CD1c-positive myeloid dendritic cell (primary cell): ENCODE measurements around the gene UBASH3B.

Source experiments
- DNase-seq: peaks from one replicate; pipeline ENCODE4 v3.0.0-alpha.2; 2016; ENCODE audit errors: extremely low spot score

Gene UBASH3B

DNA sequence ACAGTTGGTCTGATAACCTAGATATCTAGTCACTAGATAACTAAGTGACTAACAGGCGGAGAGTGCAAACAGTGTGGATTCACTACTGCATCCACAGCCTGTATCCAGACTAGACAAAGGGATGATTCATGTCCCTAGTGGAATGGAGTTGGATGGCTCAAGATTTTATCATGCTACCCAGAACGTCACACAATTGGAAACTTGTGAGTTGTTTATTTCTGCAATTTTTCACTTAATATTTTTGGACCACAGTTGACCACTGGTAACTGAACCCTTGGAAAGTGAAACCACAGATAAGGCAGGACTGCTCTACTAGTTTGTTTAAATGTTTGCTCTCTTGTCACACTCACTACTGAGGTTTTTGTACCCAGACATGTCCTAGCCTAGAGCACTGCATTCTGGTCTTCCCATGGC is 76.0 kb downstream of the UBASH3B start:
- no peak for DNase-seq

DNA sequence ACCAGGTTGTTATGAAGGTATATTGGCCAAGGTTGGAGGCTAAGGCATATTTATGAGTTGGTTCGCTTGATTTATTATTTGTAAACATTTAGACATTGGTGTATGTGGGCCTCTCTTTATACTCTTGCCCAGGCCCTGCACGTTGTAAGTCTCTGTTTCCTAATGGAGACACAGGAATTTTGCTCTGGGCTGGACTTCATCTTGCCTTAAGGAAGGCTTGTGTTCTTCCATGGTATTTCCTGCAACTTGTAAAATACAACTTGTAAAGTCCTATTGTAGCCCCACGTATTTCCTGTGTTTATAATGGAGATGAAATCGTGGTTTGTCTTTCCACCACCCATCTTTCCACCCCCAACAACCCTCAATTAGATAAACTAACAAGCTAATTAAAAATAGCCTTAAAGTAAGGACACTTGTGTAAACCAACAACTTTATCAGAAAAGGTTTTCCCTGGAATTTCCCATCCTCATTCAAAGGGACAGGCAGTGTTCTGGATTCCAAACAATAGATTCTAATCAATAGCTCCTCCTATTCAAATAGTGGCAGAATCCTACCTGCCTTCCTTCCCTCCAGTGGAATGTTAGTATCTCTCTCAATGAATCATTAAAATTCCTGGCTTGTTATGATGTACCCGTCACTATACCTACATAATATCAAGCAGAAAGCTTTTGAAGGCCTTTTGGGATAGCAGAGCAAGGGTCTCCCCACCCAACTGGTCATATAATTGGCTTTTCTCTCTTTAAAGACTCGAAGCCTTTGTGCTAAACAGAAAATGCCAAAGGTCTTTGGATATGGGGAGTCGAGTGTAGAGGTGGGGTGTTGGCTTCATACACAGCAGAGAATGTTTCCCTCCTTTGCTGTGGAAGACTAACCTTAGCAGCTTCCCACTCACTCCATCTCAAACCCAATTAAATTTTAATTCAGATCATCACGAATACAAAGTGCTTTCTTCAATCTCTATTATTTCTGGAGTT is 77.1 kb downstream of the UBASH3B start:
- DNase-seq, result no peak

DNA sequence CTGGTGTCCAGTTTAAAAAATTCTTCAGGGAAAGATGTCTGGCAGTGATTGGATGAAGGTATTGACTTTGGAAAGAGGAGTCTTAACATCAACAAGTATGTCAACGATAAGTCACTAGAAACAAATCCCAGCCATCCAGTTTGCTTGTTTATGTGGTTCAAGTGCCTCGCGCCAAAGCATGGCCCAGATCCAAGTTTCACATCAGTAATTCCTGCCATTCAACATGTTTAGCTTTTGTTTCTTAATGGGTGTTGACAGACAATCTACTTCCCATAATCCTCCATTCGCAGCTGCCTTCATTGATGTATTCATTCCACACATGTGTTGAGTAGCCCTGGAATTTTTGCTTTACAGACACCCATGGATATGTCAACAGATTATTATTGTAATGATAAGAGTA is 77.8 kb downstream of the UBASH3B start:
- peak; percentile 84 for DNase-seq

DNA sequence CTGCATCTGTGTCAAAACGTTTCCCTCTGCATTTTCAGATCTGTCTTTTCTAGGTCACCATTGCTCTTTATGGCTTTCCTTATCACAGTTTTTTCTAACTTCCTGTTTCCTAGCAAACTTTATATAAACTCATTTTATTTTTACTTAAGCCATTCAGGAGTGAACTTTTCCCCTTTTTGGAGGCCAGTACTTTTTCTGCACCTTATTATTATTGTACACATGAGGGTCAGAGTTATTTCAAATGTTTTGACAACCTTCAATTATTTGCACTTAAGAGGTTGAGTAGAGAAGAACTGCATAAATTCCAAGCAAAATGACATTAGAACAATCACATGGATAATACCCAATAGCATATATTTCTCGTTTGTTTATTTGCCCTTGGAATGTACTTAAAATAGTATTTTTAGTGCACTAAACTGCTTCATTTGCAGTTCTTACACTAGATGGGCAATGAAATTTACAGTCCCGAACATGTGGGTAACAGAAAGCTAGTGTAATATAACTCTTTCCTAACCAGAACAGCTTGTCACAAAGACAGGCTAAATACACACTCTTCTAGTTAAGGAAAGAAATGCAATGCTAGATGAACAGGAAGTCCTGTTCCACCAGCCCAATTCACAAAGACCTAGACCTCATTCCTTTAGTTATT is 79.5 kb downstream of the UBASH3B start:
- peak; percentile 15 for DNase-seq

DNA sequence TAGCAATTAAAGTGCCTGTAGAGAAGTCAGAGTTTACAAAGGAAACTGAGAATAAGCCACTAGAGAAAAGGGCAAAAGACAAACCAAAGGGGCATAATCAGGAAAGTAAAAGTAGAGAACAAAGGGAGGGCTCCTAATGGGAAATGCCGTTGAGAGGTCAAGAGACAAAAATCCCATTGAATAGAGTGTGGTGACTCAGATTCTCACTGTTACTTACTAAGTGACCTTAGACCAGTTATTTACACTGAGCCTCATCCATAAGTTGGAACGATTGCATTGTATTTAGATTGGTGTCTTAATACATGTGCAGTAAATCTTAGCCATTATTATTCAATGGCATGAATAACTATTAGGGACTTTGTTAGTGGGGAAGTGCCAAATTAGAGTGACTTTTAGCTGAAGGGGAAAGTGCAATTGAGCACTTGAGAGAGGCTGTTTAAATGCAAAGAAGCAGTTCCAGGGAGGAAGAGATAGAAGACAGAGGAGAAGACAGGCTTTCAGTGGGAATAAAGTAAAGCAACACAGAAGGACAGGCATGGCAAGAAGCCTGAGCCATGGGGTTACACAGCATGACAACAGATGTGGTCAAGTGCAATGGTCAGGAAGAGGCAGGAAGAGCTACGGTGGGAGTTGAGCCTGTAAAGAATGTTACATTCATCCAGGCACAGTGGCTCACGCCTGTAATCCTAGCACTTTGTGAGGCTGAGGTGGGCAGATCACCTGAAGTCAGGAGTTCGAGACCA is 82.6 kb downstream of the UBASH3B start:
- DNase-seq, result no peak

DNA sequence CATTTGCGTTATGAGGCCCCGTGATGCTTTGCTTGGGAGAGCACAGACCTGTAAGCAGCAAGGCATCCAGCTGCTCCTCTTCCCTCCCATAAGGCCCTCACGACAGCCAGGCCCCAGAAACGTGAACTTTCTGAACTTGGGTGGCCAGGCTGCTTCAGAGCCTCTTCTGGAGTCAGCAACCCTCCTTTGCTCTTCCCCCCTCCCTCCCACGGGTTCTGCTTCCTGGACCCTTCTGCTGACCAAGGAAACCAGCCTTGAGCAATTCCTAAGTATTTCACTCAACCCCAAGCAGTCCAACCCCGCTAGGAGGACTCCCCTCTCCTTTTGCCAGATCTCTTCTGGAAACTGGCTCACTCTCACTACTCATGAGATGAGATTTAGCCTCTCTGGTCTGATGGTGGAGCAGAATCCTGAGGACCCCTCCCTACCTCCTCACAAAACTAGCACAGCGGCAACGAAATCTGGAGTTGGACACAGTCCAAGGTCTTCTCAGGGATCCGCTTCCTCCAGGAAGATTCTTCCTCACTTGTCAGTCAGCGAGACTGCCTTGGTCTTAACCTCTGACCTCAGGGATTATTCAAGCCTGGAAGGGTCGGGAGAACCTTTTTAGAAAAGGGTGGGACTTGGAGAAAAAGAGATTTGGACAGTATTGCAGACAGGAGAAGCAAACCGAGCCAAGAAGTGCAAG is 86.2 kb downstream of the UBASH3B start:
- peak; percentile 74 for DNase-seq

DNA sequence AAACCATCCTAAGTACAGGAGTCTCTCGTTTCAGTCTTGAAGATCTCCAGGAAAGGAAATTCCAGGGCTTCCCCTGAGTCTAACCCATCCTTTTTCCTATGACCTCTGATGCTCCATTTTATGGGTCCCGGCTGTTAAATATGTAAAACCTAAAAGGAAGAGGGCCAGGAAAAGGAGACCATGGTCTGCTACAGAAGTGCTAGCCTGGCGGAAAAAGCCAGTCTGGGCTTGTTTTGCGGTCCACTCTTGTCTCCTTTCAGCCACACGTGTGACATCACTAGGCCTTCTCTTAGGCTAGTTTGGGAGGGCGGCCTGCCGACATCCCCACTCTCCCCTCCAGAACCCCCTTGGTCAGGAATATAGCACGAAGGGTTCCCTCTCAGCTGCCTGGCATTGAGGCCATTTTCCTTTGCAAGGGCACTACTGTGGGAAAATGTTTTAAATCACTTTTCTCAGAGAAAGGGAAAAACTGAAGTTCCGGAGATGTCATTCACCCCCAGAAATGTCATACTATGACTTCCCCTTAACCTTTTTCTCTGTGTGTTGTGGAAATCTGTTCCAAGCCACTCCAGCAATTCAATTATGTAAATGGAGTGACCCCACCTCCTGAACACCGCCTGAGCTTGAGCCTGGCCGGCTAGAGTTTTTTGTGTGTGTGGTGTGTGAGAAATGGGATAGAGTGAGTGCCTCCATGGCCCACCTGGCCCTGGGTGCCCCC is 86.9 kb downstream of the UBASH3B start:
- DNase-seq, result peak; percentile 33

DNA sequence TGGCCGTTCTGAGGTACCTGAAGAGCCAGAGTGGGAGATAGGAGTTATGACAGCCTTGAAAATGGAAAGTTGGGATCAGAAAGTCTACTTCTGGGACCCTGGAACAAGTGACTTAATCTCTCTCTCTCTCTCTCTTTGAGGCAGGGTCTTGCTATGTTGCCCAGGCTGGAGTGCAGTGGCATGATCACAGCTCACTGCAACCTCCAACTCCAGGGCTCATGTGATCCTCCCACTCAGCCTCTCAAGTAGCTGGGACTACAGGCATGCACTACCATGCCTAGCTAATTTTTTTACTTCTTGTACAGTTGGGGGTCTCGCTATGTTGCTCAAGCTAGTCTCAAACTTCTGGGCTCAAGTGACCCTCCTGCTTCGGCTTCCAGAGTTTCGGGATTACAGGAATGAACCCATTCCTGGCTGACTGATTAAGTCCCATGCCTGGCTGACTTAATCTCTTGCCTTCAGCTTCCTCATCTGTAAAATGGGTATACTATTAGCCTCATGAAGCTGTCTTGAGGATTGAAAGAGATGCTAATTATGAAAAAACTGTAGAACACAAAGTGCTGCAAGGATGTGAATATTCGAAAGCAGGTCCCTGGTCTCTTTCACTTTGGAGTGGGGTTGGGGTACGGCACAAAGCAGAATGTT is 87.7 kb downstream of the UBASH3B start:
- DNase-seq, result no peak

DNA sequence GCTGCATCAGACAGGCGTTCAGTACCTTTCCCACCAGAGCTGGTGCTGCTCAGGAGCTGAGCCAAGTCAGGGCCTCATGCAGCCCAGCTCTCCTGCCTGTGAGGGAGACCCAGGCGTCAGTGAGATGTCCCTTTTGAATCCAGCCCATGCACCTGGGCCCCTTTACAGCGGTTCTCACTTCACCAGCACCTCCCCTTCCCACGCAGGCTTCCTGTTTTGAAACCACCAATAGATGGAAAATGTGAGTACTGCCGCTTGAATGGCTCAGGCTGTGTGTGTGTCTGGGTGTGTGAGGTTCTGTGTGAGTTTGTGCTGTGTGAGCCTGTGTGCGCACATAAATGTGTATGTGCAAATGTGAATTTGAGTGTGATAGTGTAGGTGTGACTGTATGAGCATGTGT is 88.4 kb downstream of the UBASH3B start:
- peak; percentile 78 for DNase-seq

DNA sequence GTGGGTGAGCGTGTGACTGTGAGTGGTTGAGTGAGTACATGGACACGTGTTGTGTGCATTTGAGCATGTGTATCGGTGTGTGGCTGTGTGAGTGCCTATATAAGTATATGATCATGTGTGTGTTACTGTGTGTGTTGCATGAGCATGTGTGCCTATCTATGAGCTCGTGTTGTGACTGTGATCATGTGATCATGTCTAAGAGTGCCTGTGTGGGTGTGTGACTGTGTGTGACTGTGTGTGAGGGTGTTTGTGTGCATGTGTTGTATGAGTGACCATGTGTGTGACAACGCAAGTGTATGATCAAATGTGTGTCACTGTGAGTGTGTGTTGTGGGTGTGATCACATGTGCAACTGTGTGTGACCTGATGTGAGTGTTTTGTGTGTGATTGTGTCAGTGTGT is 88.8 kb downstream of the UBASH3B start:
- DNase-seq, result peak; percentile 47

DNA sequence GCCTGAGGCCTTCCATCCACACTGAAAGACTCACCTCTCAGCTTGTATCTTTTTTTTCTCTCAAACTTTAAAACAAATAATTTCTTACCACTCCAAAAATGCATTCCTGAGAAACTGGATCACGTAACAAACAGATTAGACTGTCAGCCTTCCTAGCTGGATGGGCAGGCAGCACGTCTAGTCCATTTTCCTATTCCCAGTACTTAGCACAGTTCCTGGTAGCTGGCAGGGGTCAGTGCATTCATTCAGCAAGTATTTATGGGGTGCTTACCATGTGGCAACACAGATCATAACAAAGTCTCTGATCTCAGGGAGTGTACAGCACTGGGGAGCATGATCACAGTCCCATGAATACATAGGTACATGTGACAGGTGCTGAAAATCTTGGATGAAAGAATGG is 89.6 kb downstream of the UBASH3B start:
- no peak for DNase-seq

DNA sequence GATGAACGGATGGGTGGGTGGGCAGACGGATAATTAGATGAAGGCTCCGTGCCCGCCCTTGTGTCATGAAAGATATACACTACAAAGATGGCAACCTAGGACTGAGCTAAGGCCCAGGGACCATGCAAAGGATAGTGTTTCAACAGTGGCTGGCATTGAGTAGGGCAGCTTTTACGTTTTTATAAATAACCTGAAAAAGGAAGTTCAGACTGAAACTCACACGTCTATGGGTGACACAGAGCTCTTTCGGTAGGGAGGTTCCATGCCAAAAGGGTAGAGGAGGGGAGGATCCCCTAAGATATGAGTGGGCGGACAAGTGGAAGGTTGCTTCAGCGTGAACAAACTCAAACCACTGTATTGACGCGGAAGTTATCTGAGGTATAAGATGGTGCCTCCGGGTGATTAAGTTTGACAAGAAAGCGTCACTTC is 90.5 kb downstream of the UBASH3B start:
- DNase-seq, result peak; percentile 95

DNA sequence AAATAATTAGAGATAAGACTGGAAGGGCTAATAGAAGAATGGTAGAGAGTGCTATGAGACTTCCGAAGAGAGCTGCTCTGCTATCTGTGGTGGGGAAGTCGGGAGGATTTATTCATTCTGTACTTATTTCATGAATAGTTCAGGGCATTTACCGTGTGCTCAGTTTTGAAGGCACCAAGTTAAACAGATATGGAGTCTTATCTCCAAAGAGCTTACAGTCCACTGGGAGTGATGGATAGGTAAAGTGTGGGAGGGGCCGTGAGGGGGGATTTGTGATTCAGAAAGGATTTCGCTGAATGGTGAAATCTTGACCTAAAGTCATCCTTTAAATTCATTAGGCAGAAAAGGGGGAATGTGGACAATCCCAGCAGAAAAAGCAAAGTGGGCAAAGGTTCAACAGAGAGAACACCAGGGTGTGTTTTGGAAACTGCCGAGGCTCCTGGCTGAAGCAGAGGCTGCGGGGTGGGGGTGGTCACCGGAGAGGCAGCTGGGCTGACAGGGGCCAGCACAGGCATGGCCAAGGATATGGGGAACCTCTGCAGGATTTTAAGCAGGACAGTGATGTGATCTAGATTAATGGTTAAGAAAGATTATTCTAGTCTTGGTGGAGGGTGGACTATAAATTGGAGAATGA is 91.2 kb downstream of the UBASH3B start:
- DNase-seq, result no peak

DNA sequence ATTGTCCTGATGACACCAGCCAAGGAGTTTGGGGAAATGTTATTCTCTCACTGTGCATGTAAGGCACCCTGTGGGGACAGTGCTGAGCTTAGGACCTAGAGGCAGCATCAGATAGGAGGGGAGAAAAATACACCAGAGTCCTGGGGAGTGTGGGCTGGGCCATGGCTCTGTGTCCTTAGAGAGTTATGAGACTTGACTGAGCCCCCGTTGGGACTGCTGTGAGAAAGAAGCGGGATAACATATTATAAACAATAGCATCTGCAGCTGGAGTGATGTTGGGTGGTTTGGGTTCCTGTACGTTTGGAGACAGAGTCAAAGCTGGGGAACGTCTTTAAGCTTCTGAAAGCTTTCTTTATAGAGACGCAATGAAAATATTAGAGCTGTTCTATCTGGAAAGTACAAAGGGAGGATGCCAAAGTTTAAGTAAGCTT is 91.8 kb downstream of the UBASH3B start:
- no peak for DNase-seq

DNA sequence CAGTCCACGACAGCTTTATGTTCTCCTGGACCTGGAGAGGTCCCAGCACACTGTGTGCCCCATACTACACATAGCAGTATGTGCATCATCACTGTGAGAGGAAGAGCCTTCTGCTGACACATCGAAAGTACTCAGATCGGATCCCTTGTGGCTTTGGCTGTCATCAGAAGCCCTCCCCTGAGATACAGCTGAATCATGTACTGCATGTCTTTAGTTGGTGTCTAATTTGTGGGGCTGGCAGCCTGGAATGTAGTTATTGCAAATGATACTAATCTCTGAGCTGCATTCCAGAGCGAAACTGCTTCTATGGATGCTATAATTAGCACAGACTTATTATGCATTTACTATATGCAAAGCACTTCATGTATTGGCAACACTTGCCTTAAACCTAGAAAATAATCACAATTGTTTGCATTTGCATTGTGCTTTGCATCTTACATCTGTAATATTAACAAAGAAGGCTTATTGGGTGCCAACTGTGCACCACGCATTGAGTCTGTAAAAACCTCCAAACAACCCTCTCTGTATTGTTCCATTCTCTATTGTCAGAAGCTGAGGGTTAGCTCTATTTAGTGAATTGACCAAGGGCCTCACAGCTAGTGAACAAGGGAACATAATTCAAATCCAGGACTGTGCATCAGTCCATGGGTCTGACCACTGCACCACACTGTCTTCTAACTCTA is 93.6 kb downstream of the UBASH3B start:
- DNase-seq, result peak; percentile 82

DNA sequence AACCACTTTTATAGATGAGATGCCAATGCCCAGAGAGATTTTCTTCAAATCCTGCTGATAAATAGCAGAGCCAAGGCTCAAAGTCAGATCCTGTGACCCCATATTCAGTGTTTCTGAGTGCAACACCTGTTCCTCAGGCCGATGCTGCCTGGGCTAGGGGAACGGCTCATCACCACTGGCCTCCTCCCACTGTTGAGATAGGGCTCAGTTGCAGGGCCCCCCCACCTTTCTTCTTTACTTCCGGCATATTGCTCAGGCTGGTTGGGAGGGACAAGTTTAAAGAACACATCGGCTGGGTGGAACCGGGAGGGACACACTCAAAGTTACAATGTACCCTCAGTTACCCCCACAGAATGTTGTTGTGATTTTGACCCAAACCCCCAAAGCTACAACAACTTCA is 94.5 kb downstream of the UBASH3B start:
- no peak for DNase-seq

DNA sequence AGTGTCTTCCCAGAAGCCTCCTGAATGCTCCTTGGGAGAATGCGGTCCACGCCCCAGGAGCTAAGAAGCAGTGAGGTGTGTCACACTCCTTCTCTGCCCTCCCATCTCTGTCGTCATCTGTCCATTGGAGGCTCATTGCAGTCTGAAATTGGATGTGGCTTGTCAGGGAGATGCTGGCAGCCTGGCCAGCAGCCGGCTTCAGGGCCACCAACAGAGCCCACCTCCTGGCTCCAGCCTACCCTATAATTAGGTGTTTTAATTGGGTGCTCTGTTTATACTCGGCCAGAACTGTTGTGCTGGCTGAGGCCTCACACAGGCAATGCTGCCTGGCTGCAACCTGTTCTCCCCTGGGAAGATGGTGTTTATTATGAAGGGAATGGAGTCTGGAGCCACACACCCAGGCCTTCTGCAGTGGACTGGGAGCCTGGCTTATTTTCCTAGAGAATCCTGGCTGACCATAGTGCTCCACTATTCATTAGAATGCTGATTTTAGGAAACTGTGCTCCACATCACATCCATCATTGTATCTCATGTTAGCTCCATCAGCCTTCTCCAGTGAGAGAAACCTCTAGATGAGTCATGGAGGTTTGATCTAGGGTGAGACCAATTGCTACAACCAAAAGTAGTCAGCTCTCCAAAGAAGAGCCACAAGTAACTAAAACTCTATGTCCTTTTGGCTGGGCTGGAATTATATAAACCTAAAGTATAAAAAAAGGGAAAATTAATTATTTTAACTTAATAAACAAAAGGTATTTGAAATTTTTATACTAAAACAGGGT is 96.0 kb downstream of the UBASH3B start:
- DNase-seq, result no peak

DNA sequence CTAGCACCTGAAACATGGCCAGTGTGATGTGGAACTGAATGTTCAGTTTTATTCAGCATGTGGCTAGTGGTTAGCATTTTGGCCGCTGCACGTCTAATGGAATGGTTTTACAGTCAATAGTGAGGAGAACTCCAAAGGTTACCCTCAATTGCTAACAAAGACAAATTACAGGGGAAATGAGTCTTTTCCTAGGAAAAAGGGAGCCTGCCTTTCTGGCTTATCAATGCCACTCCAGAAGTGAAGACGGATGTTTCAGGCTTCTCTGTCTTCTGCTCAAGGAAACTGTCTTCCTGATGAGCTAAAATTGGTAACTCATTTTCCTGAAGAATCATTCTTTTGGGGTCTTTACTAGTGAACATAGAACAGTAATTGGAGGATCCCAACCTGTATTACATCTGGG is 98.5 kb downstream of the UBASH3B start:
- DNase-seq, result no peak
